Measurements from ENCODE around the gene ICAM1. TPM values are rescaled to one million over a fixed set of nuclear protein-coding genes. Genes with fewer than 3 reads are reported as not detected.

The ICAM1 gene
- total and polyA plus RNA-seq, 2 of the 8 experiments (the other 6 are each of a cell fraction or from before 2014, with no cell fraction given): 4.0 to 9.4 TPM

GRCh38 chr19:10223488-10224213, 47.3 kb upstream of the ICAM1 start:
- H3K56ac ChIP-seq (replicated peaks; ENCODE audit: insufficient read length, low read depth, low read length): no peak overlapping the region
- WGBS, 2 experiments (ENCODE audit: extremely low coverage in 1 of 2, insufficient coverage in 1 of 2, insufficient read length in 1 of 2, insufficient replicate concordance in 2 of 2, low coverage in 1 of 2, low lambda C conversion rate in 2 of 2, missing lambda C conversion rate in 1 of 2): 94% methylated on average over 24 of the region's 28 CpGs; no CpG with 5 or more reads in 1 of the 2 experiments
- no peak overlapping the region for H2BK12ac ChIP-seq (ENCODE audit: low read depth, low read length)
- H3K23ac ChIP-seq (ENCODE audit: insufficient read length): no peak overlapping the region
- no peak overlapping the region for H2BK5ac ChIP-seq (ENCODE audit: low read depth, low read length)
- H3K4me1 ChIP-seq (replicated peaks in 1 of 4; ENCODE audit: control insufficient read depth in 3 of 4, insufficient read depth in 4 of 4, low read length in 3 of 4): peaks cover 0 to 4% (median 2%) of the 10 kb centered on the region in 4 experiments; a peak in 4 of 7 replicates
- no peaks in the 10 kb centered on the region for H3K27me3 ChIP-seq (replicated peaks in 1 of 4; ENCODE audit: control insufficient read depth in 3 of 4, extremely low read depth in 1 of 4, insufficient read depth in 3 of 4, low read length in 3 of 4)
- 0 out of 4 replicates have a peak, but pooled peaks cover 0 to 5% of the 10 kb centered on the region in 2 experiments for H3K9me3 ChIP-seq (ENCODE audit: insufficient read depth in 2 of 2, low read depth in 1 of 2, low read length in 1 of 2)
- FAIRE-seq (no peak), DNase-seq (ENCODE audit: low read depth in 1 of 2, low spot score in 2 of 2) (no peak)
- no peak overlapping the region for H4K5ac ChIP-seq (ENCODE audit: insufficient read length, low read depth, low read length)
- no peak overlapping the region for H2BK15ac ChIP-seq (ENCODE audit: low read length)
- peaks cover 11% of the 10 kb centered on the region for H3K79me1 ChIP-seq (ENCODE audit: low read depth, low read length)
- H3K4ac ChIP-seq (replicated peaks; ENCODE audit: insufficient read length, low read depth, low read length): no peak overlapping the region
- H2BK20ac ChIP-seq (ENCODE audit: low read length): no peak overlapping the region
- H3K4me3 ChIP-seq (ENCODE audit: extremely low read depth in 1 of 4, insufficient read depth in 2 of 4, low read depth in 3 of 4, low read length in 4 of 4): no peak overlapping the region
- H3K79me2 ChIP-seq (ENCODE audit: control insufficient read depth in 1 of 2, insufficient read depth in 2 of 2, low read length in 2 of 2): peaks cover 0 to 13% of the 10 kb centered on the region in 2 experiments; a peak in 2 of 4 replicates
- H2AK5ac ChIP-seq (ENCODE audit: low read depth, low read length): no peak overlapping the region
- peaks cover 9 to 10% of the 10 kb centered on the region in 2 experiments for H4K20me1 ChIP-seq (replicated peaks in 1 of 2; ENCODE audit: control insufficient read depth in 1 of 2, insufficient read depth in 2 of 2, low read length in 2 of 2)
- H3K36me3 ChIP-seq (ENCODE audit: control insufficient read depth in 2 of 4, insufficient read depth in 4 of 4, low read length in 3 of 4): peaks cover 0 to 3% (median under 1%) of the 10 kb centered on the region in 4 experiments; a peak in 3 of 8 replicates
- ChIA-PET POLR2A (ENCODE audit: partially characterized antibody) (interaction anchor here (0.6 to 1.1 kb wide), 2 partner anchors 29 to 53 kb away, joined by 3 read pairs; partner anchors contain the start of gene DNMT1), CTCF (ENCODE audit: partially characterized antibody) (interaction anchor here (0.6 to 2.3 kb wide), 7 partner anchors 13 to 114 kb away, joined by 3 to 14 read pairs (median 3); no protein-coding TSS in a partner anchor)
- H3K23me2 ChIP-seq (ENCODE audit: low read depth, low read length): no peaks in the 10 kb centered on the region
- H2BK120ac ChIP-seq (replicated peaks; ENCODE audit: low read depth, low read length): no peak overlapping the region
- no peak overlapping the region for H4K8ac ChIP-seq (ENCODE audit: extremely low read depth, insufficient read depth, low read length)
- H3K14ac ChIP-seq (ENCODE audit: insufficient read length): no peak overlapping the region
- H3K4me2 ChIP-seq (ENCODE audit: insufficient read depth in 1 of 2, low read depth in 2 of 2, low read length in 2 of 2): no peak overlapping the region
- no peak overlapping the region for H3K9ac ChIP-seq (replicated peaks in 1 of 4; ENCODE audit: extremely low read depth in 1 of 4, low read depth in 3 of 4, low read length in 3 of 4)
- no peak overlapping the region for H4K91ac ChIP-seq (replicated peaks; ENCODE audit: insufficient read length, low read length)
- H3K18ac ChIP-seq (ENCODE audit: extremely low read depth, low read length): no peak overlapping the region
- H2AFZ ChIP-seq (ENCODE audit: low read length): no peak overlapping the region
- H3K27ac ChIP-seq (ENCODE audit: low read depth, low read length): no peak overlapping the region

Data from H1 (cell line).